HepG2 (cell line): ENCODE measurements around the gene DDIT4. TPM values are rescaled to one million over a fixed set of nuclear protein-coding genes. Genes with fewer than 3 reads are reported as not detected.

Experiments
- ATAC-seq: fragments of 200-7000 bp; cut with Tn5 transposase; 3 replicates; pipeline ENCODE4 v1.9.1; 2020; ENCODE audit warnings: mild to moderate bottlenecking, moderate library complexity
- BruUV-seq: library from RNA; stranded (reverse); fragments of 400-500 nt; replicated peaks from 2 replicates; lab custom pipeline; 2021; lab: Mats Ljungman, UMichigan
- CTCF ChIA-PET: fragments of 300-600 bp; formaldehyde crosslinking; extraction: SDS; loops from one replicate; lab custom pipeline; 2021; ENCODE audit warnings: low total read pairs, inconsistent platforms, low intra/inter-chr PET ratio; lab: Yijun Ruan, JAX
- POLR2A ChIA-PET: fragments of 350-600 bp; sonication (Branson Sonifier 250); formaldehyde crosslinking; loops from one replicate; lab custom pipeline; 2020; ENCODE audit warnings: antibody characterized with exemption, inconsistent platforms; lab: Yijun Ruan, JAX
- DNase-seq: peaks from one replicate; pipeline ENCODE4 v3.0.0-alpha.2; 2015; ENCODE audit warnings: low spot score
- FAIRE-seq: peaks from 3 replicates; lab custom pipeline; 2011; peaks lifted over from hg19 to GRCh38; lab: Jason Lieb, UNC
- H2AFZ ChIP-seq: one replicate; pipeline ENCODE4 v1.6.1; 2011; ENCODE audit warnings: low read length, inconsistent platforms
- H3K27ac ChIP-seq: fragments of 300-600 bp; 3 replicates; pipeline ENCODE4 v1.8.0; 2011; ENCODE audit warnings: mixed run types, mild to moderate bottlenecking, mixed read lengths, low read length, inconsistent platforms; ENCODE audit not compliant: insufficient read depth; ENCODE audit errors: extremely low read length
- H3K27me3 ChIP-seq, 2 experiments: fragments of 200-600 bp in 1 of 2; 2 replicates in 1 of 2; 3 replicates in 1 of 2; pipeline versions ENCODE4 v1.6.0 to v1.8.0; 2011; ENCODE audit warnings: low read length in 2 of 2, mild to moderate bottlenecking in 2 of 2, moderate library complexity in 2 of 2, inconsistent platforms in 1 of 2; ENCODE audit not compliant: insufficient read depth in 2 of 2, control insufficient read depth in 1 of 2
- H3K36me3 ChIP-seq, 2 experiments: fragments of 200-600 bp in 1 of 2; replicated peaks in 1 of 2; 2 replicates in 1 of 2; 3 replicates in 1 of 2; pipeline versions ENCODE4 v1.5.1 to v1.8.0; 2011; ENCODE audit warnings: low read length in 2 of 2, inconsistent platforms in 1 of 2; ENCODE audit not compliant: insufficient read depth in 2 of 2, control insufficient read depth in 1 of 2
- H3K4me1 ChIP-seq: 2 replicates; pipeline ENCODE4 v1.5.1; 2012; ENCODE audit warnings: low read length, inconsistent platforms; ENCODE audit not compliant: insufficient read depth
- H3K4me2 ChIP-seq: 2 replicates; pipeline ENCODE4 v1.6.0; 2011; ENCODE audit warnings: low read depth, low read length, inconsistent platforms
- H3K4me3 ChIP-seq, 3 experiments: fragments of 200-600 bp in 1 of 3; sonication (generic), shearing (Covaris generic) in 1 of 3; replicated peaks in 1 of 3; 2 replicates each; pipeline ENCODE4 v1.5.1; 2011 to 2016; ENCODE audit warnings: low read length in 3 of 3, inconsistent platforms in 2 of 3, low read depth in 2 of 3, mild to moderate bottlenecking in 2 of 3, control low read depth in 1 of 3, mixed read lengths in 1 of 3; ENCODE audit not compliant: insufficient read depth in 1 of 3
- H3K79me2 ChIP-seq: one replicate; pipeline ENCODE4 v1.6.1; 2011; ENCODE audit warnings: low read length, inconsistent platforms; ENCODE audit not compliant: insufficient read depth
- H3K9ac ChIP-seq: 2 replicates; pipeline ENCODE4 v1.6.0; 2011; ENCODE audit warnings: mild to moderate bottlenecking, low read depth, low read length, inconsistent platforms; ENCODE audit not compliant: insufficient read depth
- H3K9me3 ChIP-seq: 2 replicates; pipeline ENCODE4 v1.5.1; 2012; ENCODE audit warnings: mild to moderate bottlenecking, low read length
- H4K20me1 ChIP-seq: 2 replicates; pipeline ENCODE4 v1.6.0; 2011; ENCODE audit warnings: inconsistent platforms, mild to moderate bottlenecking, low read length, moderate library complexity; ENCODE audit not compliant: insufficient read depth
- FOXK2 ChIP-seq: fragments of 450-650 bp; IDR thresholded peaks from 2 replicates; pipeline ENCODE4 v1.6.1; 2016
- POGZ ChIP-seq: sonication (generic); formaldehyde crosslinking; IDR thresholded peaks from 2 replicates; pipeline ENCODE4 v1.4.0; 2020; ENCODE audit warnings: mild to moderate bottlenecking, missing genetic modification reagents
- SIN3B ChIP-seq: fragments of 150-350 bp; IDR thresholded peaks from 2 replicates; pipeline ENCODE4 v1.6.1; 2014; ENCODE audit warnings: low read length
- SKI ChIP-seq: fragments of 450-650 bp; IDR thresholded peaks from one replicate; pipeline ENCODE4 v1.6.1; 2018; ENCODE audit warnings: mild to moderate bottlenecking; ENCODE audit not compliant: partially characterized antibody
- ZNF33B ChIP-seq: sonication (generic); formaldehyde crosslinking; IDR thresholded peaks from 2 replicates; pipeline ENCODE4 v1.5.1; 2020; ENCODE audit warnings: mild to moderate bottlenecking, missing genetic modification reagents
- WGBS: methylation state at CpG from one replicate; pipeline ENCODE4 v1.1.6; 2017; ENCODE audit warnings: low lambda C conversion rate; 5-methylcytosine and 5-hydroxymethylcytosine counted together
- in situ Hi-C: cut with HindIII; loops from 2 replicates; pipeline ENCODE4 v1.10.0; 2017; ENCODE audit warnings: low pct_unique_long_range_greater_than_20kb; ENCODE audit not compliant: extremely low pct_ligation_motif_present
- intact Hi-C: fragments of 100-400 bp; cut with micrococcal nuclease; formaldehyde crosslinking; loops from one replicate; pipeline ENCODE4 v1.10.0; 2022; ENCODE audit not compliant: unreplicated experiment
- polyA plus RNA-seq, 8 experiments: library from polyadenylated mRNA; depleted of rRNA in 3 of 8; stranded (reverse) in 7 of 8; unstranded in 1 of 8; fragments of >200 nt; fragmentation: Illumina TruSeq in 4 of 8; extraction: Trizol in 4 of 8; gene quantifications; 2 replicates each; pipeline versions ENCODE4 v1.2.1 to v1.2.3, GENCODE V29; 2011 to 2016; ENCODE audit warnings: low read depth in 4 of 8, missing spikeins in 1 of 8, mixed read lengths in 1 of 8; ENCODE audit not compliant: insufficient read depth in 1 of 8
- total RNA-seq, 5 experiments: library from RNA; depleted of rRNA; stranded (reverse); fragments of >200 nt; fragmentation: Illumina TruSeq; extraction: Trizol; gene quantifications; 2 replicates each; pipeline ENCODE4 v1.2.3, GENCODE V29; 2016; ENCODE audit warnings: low read depth in 1 of 5
- TF ChIP-seq, protein P1 (sequence below): sonication (generic); formaldehyde crosslinking; IDR thresholded peaks from 2 replicates; pipeline ENCODE4 v1.4.0; 2020; ENCODE audit warnings: missing genetic modification reagents, borderline replicate concordance
- TF ChIP-seq, protein P2 (sequence below): sonication (generic); formaldehyde crosslinking; IDR thresholded peaks from 2 replicates; pipeline ENCODE4 v1.5.1; 2020; ENCODE audit warnings: missing genetic modification reagents, mild to moderate bottlenecking, borderline replicate concordance
- TF ChIP-seq, protein P3 (sequence below): sonication (generic); formaldehyde crosslinking; IDR thresholded peaks from 2 replicates; pipeline ENCODE4 v1.5.0; 2020; ENCODE audit warnings: missing genetic modification reagents

Gene DDIT4
- total and polyA plus RNA-seq, 2 of the 13 experiments (the other 11 are each of a cell fraction or from before 2014, with no cell fraction given): 35.6 to 40.7 TPM

DNA sequence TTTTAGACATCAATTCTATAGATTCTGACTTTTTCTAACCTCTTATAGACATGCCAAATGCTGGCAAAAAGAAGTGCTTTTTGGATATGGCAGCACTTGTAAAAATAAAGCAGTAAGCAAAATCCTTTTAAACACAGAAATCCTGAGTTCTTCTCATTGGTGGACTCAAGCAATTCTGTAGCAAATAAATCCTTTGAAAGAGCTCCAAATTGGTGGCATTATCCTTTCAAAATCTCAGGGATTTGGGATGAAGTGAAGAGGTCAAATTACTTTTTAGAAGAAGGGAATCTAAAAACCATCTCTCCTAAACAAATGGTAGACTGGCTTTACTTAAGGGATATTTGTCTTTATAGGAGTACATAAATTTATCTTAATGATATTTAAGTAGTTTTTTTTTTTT is 40.1 kb upstream of the DDIT4 start (continued):
- TF ChIP-seq FOXK2 (no peak), SIN3B (no peak)

DNA sequence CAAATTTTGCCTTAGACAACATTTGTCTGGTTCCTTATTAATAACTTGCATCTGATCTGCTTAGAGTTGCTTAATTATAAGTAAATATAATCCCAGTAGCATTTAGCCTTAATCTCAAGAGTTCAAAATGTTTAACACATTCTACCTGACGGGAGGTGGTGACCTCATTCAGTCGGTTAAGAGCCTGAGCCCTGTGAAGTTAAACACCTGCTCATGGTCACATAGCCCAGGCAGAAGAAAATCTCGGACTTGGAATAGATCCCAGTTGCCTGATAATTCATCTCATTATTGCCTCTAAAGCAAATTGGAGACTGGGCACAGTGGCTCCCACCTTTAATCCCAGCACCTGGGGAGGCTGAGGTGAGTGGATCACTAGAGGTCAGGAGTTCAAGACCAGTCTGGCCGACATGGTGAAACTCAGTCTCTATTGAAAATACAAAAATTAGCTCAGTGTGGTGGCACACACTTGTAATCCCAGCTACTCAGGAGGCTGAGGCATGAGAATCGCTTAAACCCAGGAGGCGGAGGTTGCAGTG is 39.1 kb upstream of the DDIT4 start:
- H3K79me2 ChIP-seq: peaks cover 7% of the 10 kb centered on the region
- no peak overlapping the region for H3K4me3 ChIP-seq
- FAIRE-seq (no peak), DNase-seq (no peak), ATAC-seq (no peak)
- no peaks in the 10 kb centered on the region for H3K9me3 ChIP-seq
- in situ Hi-C loops (no loop called here), intact Hi-C loops (no loop called here)
- 95% methylated on average over 6 of the region's 6 CpGs for WGBS
- H3K27ac ChIP-seq: no peak overlapping the region
- ChIA-PET CTCF (no interaction called here), POLR2A (no interaction called here)
- H3K9ac ChIP-seq: no peak overlapping the region
- no peak overlapping the region for H2AFZ ChIP-seq
- H3K4me2 ChIP-seq: no peak overlapping the region
- peaks cover 7 to 33% of the 10 kb centered on the region in 2 experiments; a peak in 4 of 5 replicates for H3K36me3 ChIP-seq
- H3K27me3 ChIP-seq: no peaks in the 10 kb centered on the region
- H4K20me1 ChIP-seq: no peaks in the 10 kb centered on the region
- no TSS peak for BruUV-seq
- 0 out of 2 replicates have a peak, but pooled peaks cover 7% of the 10 kb centered on the region for H3K4me1 ChIP-seq
- TF ChIP-seq, protein P1, sequence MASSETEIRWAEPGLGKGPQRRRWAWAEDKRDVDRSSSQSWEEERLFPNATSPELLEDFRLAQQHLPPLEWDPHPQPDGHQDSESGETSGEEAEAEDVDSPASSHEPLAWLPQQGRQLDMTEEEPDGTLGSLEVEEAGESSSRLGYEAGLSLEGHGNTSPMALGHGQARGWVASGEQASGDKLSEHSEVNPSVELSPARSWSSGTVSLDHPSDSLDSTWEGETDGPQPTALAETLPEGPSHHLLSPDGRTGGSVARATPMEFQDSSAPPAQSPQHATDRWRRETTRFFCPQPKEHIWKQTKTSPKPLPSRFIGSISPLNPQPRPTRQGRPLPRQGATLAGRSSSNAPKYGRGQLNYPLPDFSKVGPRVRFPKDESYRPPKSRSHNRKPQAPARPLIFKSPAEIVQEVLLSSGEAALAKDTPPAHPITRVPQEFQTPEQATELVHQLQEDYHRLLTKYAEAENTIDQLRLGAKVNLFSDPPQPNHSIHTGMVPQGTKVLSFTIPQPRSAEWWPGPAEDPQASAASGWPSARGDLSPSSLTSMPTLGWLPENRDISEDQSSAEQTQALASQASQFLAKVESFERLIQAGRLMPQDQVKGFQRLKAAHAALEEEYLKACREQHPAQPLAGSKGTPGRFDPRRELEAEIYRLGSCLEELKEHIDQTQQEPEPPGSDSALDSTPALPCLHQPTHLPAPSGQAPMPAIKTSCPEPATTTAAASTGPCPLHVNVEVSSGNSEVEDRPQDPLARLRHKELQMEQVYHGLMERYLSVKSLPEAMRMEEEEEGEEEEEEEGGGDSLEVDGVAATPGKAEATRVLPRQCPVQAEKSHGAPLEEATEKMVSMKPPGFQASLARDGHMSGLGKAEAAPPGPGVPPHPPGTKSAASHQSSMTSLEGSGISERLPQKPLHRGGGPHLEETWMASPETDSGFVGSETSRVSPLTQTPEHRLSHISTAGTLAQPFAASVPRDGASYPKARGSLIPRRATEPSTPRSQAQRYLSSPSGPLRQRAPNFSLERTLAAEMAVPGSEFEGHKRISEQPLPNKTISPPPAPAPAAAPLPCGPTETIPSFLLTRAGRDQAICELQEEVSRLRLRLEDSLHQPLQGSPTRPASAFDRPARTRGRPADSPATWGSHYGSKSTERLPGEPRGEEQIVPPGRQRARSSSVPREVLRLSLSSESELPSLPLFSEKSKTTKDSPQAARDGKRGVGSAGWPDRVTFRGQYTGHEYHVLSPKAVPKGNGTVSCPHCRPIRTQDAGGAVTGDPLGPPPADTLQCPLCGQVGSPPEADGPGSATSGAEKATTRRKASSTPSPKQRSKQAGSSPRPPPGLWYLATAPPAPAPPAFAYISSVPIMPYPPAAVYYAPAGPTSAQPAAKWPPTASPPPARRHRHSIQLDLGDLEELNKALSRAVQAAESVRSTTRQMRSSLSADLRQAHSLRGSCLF (CRISPR knock-in tag): no peak
- TF ChIP-seq, protein P2, sequence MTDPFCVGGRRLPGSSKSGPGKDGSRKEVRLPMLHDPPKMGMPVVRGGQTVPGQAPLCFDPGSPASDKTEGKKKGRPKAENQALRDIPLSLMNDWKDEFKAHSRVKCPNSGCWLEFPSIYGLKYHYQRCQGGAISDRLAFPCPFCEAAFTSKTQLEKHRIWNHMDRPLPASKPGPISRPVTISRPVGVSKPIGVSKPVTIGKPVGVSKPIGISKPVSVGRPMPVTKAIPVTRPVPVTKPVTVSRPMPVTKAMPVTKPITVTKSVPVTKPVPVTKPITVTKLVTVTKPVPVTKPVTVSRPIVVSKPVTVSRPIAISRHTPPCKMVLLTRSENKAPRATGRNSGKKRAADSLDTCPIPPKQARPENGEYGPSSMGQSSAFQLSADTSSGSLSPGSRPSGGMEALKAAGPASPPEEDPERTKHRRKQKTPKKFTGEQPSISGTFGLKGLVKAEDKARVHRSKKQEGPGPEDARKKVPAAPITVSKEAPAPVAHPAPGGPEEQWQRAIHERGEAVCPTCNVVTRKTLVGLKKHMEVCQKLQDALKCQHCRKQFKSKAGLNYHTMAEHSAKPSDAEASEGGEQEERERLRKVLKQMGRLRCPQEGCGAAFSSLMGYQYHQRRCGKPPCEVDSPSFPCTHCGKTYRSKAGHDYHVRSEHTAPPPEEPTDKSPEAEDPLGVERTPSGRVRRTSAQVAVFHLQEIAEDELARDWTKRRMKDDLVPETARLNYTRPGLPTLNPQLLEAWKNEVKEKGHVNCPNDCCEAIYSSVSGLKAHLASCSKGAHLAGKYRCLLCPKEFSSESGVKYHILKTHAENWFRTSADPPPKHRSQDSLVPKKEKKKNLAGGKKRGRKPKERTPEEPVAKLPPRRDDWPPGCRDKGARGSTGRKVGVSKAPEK (CRISPR knock-in tag): no peak
- TF ChIP-seq ZNF33B (no peak), SKI (no peak), POGZ (CRISPR knock-in tag) (no peak)
- TF ChIP-seq, protein P3, sequence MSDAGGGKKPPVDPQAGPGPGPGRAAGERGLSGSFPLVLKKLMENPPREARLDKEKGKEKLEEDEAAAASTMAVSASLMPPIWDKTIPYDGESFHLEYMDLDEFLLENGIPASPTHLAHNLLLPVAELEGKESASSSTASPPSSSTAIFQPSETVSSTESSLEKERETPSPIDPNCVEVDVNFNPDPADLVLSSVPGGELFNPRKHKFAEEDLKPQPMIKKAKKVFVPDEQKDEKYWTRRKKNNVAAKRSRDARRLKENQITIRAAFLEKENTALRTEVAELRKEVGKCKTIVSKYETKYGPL (CRISPR knock-in tag): no peak
